GM21717 (cell line): ENCODE measurements around the gene ABO.
"Not testable (repeated sequence)": the region's sequence is repeated elsewhere in the genome, so short reads cannot be mapped to it uniquely, and the experiment has no call there.

Source experiments
- ATAC-seq: cut with Tn5 transposase; IDR thresholded peaks from one replicate; pipeline ENCODE4 v1.9.1; 2021; ENCODE audit warnings: mild to moderate bottlenecking, moderate library complexity; ENCODE audit not compliant: unreplicated experiment

The ABO gene

DNA sequence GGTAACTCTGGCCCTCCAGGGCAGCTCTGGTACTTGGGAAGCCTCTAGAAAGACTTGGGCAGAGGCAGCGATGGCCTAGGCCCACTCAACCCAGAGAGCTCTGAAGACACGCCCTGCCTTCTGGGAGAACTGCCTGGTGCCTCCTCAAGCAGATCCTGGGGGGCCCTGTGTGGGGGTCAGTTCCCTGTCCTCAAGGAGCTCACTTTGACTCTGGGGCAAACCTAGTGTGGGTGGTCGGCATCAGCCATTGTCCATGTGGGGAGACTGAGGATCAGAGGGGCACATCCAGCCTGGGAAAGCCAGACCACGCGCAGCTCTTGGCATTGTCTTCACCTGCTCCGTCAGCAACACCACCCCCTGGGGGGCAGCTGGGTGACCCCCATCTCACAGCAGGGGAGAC lies 28.0 kb downstream of the ABO start:
- ATAC-seq = no peak

DNA sequence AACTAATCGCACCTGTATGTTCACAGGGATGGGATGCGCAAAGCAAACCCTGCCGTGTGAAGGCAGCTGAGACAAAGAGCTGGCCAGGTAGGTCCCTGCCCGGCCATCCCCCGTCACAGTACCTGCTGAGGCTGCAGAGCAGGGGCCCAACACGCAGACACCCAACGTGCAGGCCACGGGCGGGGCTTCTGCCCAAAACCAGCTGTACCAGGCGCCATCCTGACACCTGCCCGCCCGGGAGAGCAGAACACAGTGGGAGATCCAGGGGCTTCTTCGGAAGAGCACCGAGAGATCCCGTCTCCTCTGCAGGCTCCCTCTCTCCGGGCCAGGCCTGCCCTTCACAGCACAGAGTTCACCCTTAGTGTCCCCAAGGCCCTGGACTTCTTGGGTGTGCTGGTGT lies 28.4 kb downstream of the ABO start:
- no peak for ATAC-seq

DNA sequence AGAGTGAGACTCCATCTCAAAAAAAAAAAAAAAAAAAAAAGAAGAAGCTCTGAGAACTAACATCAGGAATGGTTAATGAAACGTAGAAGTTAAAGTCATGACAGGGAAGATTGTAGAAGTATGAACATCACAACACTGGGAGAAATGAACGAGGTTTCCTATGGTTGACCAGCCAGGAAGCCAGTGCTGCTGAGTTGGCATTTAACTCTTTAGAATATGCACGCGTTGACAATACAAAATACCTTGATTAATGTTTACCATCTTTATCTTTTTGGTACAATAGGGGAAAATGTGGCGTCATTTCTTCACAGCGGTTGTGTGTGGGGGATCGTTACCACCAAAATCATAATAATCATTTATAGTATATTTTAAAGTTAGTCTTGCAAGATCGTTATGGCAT lies 32.0 kb downstream of the ABO start:
- ATAC-seq = no peak

DNA sequence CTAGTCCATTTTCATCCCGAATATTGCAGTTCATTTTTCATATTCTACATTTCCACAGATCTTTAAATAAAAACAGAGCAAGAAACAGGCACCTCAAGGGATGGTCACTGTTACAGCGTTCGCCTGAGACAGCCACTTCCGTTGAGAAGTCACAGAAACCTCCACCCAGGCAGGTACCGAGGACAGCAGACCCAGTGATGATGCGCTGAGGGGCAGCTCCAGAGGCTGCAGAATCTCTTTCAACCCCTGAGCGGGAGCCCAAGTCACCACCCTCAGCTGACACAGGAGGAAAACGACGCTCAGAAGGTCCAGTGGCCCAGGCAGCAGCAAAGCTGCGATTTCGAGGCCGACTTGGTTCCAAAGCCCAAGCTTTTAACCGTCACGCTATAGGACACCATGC lies 32.8 kb downstream of the ABO start:
- ATAC-seq = no peak

DNA sequence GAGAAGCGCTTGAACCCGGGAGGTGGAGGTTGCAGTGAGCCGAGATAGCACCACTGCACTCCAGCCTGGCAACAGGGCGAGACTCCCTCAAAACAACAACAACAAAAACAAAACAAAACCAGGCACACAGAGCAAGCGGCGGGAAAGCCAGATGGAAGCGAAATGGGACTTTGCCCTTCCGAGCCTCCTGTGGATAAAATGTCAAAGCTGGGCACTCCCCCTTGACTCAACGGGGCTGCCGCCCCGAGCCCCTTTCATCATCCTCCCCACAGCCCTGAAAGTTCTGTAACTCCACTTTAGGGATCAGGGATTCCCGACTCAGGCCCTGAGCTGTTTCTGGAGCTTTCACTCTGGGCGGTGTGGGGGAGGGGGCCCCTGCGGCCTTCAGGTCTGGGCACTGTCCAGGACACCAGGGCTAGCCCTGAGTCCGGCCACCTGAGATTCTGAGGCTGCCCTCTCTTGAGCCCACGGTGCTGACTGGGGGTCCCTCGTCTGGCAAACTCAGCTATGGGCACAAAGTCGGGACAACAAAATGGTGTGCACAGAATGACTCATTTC lies 35.4 kb downstream of the ABO start:
- no peak for ATAC-seq

DNA sequence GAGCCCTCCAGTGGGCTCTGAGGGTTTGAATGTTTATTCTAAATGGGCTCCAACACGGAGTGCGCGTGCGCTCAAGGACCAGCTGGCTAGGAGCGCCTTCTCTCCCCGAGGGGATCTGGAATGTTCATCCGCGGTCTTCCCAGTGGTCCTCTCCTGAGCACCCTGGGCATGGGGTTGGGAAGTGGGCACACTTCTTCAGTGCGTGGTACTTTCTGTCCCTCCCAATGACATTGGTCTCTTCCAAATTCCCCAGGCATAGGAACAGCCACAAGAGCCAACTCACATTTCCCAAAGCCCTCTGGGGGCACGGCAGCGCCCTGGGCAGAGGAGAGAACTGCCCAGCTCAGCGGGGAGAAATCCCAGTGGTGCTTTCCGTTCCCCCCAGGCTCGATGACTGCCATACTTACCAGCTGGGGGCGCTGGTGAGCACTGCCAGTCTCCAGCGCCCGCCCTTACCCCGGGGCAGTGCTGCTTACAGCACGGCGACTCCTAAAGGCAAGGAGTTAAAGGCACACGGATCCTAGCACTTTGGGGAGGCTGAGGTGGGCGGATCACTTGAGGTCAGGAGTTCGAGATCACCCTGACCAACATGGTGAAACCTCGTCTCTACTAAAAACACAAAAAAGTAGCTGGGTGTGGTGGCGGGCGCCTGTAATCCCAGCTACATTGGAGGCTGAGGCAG lies 36.0 kb downstream of the ABO start:
- no peak for ATAC-seq

DNA sequence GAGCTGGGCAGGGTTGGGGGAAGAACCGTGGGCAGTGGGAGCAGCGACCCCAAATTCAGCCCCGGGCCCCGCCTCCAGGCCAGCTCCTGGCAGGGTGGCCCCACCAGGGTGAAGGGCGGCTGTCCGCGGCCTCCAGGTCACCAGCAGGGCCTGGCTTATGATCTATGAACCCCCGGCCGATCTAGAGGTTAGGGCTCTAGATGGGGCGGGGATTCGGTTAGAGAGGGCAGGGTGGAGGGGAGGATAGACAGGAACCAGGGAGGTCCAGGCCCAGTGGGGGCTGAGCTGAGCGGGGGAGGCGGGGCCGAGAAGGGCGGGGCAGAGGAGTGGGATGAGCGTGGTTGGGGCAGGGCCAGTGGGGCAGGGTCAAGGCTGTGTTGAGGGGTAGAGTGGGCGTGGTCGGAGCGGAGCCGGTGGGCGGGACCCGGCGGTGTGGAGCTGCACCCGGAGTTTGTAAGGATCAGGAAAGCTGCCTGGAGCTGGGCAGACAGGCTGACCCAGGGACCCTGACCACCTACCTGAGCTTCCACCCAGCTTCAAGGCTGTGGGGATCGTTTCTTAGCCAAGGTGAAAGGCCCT lies 36.6 kb downstream of the ABO start:
- ATAC-seq = no peak

DNA sequence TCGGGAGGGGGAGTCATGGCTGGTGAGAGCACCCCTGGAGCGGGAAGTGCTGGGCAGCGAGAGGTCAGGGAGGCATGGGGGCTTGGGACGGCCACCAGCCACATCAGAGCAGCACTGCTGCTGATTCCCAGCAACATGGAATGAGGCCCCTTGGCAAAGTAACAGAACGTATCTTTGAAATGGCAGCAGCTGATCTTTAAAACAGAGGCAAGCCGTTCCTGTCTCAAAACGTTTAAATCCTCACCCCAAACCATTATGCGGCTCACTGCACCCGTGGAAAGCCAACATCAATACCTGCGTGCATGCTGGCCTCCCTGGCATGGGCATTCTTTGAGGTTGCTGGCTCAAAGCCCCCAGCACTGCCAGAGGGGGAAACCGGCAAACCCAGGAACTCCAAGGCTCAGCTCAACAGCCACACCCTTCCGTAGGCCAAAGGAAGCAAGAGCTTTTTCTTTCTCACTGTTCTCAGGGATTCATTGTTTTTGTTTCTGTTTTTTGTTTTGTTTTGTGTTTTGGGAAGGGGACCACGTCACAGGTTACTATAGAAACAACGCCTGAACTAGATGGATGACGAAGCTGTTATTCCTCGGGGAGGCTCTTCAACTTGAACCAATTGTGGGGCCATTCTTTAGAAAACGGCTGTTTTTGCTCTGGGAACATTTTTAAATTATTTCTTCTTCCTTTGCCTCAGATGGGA lies 37.8 kb downstream of the ABO start:
- ATAC-seq = no peak

DNA sequence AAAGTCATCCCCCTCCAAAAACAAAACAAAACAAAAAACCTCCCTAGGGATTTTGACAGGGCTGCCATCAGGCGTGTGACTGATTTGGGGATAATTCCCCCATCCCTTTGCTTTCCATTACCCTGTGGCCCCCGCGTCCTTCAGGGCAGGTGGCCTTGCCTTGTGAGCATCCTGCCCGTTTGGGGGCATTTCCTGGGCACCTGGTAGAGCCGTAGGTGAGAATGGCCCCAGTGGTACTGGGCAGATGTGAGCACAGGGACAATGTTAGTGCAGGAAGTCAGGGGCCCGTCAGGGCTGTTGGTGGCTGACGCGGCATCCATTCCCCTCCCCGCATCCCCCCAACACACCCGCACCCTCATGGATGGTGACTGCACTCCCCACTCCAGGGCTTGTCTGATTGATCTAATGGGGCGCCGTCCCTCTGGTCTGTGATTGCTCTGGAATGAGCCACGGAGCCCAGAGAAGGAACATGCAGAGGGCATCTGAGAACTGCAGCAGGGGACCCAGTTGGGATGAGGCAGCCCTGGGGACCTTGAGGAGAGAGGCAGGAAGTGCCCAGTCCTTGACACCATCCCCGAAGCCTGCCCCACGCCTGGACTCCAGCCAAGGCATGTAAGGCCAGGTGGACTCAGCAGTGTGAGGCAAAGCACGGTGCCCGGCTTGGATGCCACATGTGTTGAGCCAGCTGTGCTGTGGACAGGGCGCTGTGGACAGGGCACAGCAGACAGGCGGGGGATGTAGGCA lies 38.5 kb downstream of the ABO start:
- ATAC-seq = not testable (repeated sequence)

DNA sequence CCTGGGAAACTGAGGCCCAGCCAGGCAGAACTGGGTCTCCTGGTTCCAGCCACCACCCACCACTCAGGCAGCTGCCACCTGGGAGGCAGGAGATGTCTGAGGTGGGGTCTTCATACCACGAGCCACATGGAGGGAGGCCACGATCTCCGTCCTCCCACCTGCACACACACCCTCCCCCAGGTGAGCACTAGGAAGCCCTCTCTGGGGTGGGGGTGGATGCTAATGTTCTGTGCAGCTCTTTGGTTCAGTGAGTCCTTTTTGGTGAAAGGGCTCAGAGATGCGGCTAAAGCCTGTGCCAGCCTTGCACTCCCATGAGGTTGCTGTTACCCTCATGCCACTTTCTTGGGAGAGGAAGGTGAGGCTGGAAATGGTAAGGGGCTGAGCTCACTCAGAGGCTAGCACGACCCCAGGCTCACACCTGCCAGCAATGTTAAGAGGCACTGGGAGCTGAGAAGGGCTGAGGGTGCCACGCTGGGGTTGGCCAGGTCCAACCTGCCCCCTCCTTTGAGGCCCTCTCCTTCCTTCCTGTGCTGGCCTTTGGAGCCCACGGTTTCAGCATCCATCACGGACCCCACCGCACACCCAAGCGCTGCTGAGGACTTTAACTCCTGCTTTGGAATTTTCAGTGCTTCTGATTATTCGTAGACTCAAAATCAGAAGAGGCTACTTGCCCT lies 39.3 kb downstream of the ABO start:
- no peak for ATAC-seq

DNA sequence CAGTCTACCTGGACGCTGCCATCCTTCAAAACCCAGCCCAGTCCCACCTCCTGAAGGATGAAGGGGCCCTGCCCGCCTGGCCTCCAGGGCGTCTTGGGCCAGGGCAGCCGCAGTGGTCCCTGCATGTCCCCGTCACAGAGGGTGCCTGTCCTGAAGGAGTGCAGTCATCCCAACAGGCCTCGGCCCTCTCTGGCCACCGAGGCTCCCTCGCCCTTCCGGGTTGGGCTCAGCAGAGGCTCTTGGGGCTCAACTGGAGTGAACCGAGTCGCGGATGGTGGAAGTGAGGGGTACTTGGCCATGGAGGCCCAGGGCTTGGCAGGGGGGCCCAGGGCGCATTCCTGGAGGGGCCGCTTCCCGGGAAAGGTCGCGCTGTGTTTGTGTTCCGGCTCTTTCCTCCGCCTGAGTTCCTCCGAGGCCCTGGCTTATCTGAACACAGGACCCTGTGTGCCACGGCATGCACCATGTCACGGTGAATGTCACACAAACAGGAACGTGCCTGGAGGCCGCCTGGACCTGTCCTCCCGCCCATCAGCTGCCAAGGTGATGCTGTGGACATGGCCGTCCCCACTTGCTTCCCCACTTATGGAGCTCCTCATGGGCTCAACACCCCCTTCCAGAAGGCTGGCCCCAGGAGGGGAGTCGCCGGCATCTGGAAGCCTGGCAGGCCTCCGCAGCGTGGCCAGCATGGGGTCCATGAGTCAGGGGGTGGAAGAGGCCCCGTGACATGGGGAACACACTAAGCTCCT lies 40.3 kb downstream of the ABO start:
- ATAC-seq = no peak

DNA sequence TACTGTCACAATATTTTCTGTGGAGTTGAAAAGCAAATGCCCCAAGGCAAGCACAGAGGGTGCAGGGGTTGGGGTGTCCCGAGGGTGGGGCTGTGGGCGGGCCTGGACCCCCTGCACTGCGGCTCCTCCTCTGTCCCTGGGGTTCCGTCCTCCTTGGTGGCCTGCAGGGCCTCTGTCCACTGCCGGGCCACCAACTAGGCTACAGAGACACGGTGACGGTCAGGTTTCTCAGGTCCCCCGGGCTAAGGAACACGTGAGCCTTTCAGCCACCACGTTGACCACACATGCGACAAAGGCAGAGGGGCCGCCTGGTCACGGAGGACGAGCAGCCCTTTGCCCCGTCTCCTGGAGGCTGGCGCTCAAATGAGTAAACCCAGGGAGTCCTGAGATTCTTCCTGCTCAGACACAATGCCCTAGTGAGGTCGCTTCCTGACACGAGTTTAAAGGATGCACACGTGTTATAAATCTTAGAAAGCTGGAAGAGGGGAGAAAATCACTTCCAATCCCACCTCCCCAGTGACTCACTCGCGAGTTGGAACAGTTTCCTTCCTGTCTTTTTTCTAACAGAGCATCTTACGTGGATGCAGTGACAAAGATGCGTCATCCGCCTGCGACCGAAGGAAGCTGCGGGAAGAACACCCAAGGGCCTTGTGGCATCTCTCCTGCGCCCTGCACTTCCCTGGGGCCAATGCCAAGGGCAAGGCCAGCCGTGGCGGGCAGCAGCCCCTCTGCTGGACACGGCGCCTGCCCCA lies 41.1 kb downstream of the ABO start:
- ATAC-seq = no peak

DNA sequence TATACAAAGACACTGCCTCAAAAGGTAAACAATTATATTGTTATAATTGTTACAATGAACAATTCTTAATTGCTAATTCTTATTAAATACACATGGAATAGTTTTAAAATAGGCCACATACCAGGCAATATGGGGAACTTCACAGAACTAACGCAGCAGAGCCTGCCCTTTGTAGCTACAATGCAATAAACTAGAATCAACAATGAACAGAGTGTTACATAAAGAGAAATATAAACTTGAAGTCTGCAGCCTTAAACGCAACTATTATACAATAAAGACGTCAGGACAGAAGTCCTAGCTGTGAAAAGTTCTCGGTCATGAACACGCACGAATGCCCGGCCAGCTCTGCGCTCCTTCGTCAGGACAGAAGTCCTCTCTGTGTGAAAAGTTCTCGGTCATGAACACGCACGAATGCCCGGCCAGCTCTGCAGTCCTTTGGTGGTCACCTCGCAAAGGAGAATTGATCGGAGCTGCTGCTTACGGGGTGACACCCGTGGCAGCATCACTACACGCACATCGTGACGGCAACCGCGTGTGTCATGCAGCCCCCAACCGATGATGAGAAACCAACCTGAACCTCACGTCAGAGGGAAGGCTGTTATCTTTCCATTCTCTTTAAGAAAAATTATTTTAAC lies 43.0 kb downstream of the ABO start:
- ATAC-seq = not testable (repeated sequence)

DNA sequence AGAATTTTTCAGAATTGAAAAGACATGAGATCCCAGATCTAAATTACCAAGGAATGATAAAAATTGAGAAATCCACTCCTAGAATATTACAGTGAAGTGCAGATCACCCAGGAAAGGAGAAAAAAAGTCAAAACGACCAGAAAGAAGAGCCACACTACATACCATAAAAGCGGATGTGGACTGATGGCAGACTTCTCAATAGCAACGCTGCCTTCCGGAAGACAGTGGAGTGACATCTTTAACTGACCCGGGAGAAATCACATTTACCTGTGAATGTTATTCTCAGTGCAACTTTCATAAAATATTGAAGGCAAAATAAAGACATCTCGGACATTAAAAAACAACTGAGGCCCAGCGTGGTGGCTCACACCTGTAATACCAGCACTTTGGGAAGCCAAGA lies 44.5 kb downstream of the ABO start:
- ATAC-seq = not testable (repeated sequence)

DNA sequence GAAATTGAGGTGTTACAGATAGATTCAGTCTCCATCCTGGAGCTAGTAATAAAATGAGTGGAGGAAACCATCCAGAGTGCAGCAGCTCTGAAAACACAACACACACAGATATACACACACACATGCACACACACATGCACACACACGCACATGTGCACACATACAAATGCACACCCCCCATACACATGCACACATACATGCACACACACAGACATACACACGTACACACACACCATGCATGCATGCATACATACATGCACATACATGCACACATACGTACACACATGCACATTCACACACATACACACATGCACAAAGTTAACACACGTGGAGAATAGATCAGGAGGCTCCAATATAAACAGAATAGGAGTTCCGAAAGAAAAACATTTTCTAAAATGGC lies 44.9 kb downstream of the ABO start:
- ATAC-seq = no peak

DNA sequence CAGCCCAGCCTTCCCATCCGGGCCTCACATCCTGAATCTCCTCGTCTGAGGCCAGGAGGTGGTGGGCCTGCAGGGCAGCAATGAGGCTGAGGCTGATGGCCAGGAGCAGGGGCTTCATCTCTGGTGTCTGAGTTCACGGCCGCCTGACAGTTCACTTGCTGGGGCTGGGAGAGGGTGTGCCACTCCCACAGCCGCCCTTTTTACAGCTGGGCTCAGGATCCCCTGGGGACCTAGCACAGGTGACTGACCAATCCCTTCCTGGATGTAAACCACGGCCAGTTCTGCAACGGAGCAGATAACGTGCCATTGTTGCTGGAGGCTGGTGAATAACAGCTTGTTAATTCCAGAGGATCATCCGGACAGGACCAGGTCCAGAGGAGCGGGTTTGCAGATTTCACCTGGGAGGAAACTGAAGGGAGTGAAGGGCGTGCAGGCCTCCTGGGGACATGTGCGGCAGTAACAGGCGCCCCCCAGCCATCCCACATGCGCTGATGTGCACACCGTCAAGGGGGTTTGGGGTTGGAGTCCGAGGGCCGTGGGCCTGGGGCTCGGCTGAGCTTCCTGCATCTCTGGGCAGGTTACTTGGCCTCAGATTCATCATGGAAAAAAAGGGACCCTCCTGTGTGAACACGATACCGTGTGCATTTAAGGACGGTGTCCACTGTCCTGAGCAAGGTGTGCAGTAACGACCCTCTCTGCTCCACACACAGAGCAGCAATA lies 46.4 kb downstream of the ABO start:
- not testable (repeated sequence) for ATAC-seq

DNA sequence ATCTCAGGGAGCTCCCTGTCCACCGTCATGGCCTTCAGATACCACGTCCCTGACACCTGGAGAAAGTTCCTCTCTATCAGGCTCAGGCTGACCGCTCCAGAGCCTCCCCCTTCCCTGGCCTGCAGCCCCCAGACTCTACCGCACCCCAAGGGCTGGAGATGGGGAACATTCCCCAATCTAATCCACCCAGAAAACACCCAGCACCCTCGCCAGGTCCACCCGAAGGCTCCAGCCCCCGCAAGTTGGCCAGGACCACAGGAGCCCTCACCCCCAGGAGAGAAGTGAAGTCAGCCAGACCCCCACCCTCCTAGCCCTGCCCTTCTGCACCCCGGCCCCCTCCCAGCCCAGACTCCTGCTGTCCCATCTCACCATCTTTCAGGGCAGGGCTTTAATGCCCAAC lies 47.0 kb downstream of the ABO start:
- ATAC-seq = not testable (repeated sequence)

DNA sequence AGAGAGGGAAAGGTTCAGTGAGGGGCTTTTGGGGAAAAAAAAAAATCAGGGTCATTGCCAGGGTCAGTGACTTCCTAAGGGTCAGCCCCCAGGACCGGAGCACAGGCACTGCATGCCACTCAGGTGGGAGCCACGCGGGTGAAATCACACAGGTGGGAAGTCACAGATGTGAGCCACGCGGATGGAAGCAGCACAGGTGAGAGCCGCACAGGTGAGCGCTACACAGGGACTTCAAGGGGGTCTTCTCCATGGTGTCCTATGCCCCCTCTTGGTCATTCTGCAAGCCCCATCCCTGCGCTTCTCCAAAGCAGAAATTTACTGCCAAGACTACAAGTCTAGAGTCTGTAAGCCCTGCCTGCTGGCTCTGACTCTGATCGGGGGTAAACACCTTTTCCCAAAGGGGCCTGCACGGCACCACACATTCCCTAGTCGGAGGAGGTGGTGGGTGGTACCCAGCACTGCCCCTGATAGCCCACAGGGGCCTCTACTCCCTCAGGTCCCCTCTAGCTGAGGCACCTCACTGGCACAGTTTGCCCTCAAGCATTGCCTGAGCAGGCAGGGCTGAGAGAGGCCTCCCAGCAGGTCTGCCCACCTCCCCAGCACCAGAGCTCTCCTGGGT lies 47.6 kb downstream of the ABO start:
- ATAC-seq = no peak
